HG03354 (cell line): ENCODE data around the gene PPHLN1.
"Not testable (repeated sequence)": the region's sequence is repeated elsewhere in the genome, so short reads cannot be mapped to it uniquely, and the experiment has no call there.

Experiments
- ATAC-seq: cut with Tn5 transposase; IDR thresholded peaks from one replicate; pipeline ENCODE4 v1.9.1; 2021; ENCODE audit warnings: mild to moderate bottlenecking; ENCODE audit not compliant: unreplicated experiment, poor library complexity, severe bottlenecking

The PPHLN1 gene

GRCh38 chr12:42315108-42315507, 10.9 kb upstream of the PPHLN1 start:
- ATAC-seq = no peak

GRCh38 chr12:42320796-42321195, 5.2 kb upstream of the PPHLN1 start:
- no peak for ATAC-seq

- ATAC-seq = no peak
These were observed 3.4 kb upstream of the PPHLN1 start for GRCh38 chr12:42322567-42322966.

GRCh38 chr12:42323856-42324255, 2.1 kb upstream of the PPHLN1 start:
- ATAC-seq = no peak

- ATAC-seq = no peak
These were observed 678 bp upstream of the PPHLN1 start for GRCh38 chr12:42325326-42325652.

- ATAC-seq = peak; percentile 27
These were observed 717 bp downstream of the PPHLN1 start for GRCh38 chr12:42326541-42327226.

GRCh38 chr12:42327227-42327590, 1.2 kb downstream of the PPHLN1 start:
- ATAC-seq = no peak

GRCh38 chr12:42330097-42330496, 4.1 kb downstream of the PPHLN1 start:
- not testable (repeated sequence) for ATAC-seq

GRCh38 chr12:42332301-42333285, 6.6 kb downstream of the PPHLN1 start:
- peak; percentile 82 for ATAC-seq

GRCh38 chr12:42336286-42336685, 10.3 kb downstream of the PPHLN1 start:
- no peak for ATAC-seq

- ATAC-seq = no peak
These were observed 12.3 kb downstream of the PPHLN1 start for GRCh38 chr12:42338280-42338679.

GRCh38 chr12:42342028-42342427, 16.1 kb downstream of the PPHLN1 start:
- no peak for ATAC-seq

- ATAC-seq = no peak
These were observed 17.8 kb downstream of the PPHLN1 start for GRCh38 chr12:42343721-42344120.

GRCh38 chr12:42346403-42347002, 20.5 kb downstream of the PPHLN1 start:
- peak; percentile 36 for ATAC-seq

- ATAC-seq = not testable (repeated sequence)
These were observed 23.4 kb downstream of the PPHLN1 start for GRCh38 chr12:42349119-42350020.

- ATAC-seq = not testable (repeated sequence)
These were observed 24.0 kb downstream of the PPHLN1 start for GRCh38 chr12:42350021-42350407.

GRCh38 chr12:42356344-42356743, 30.4 kb downstream of the PPHLN1 start:
- ATAC-seq = no peak

GRCh38 chr12:42360747-42361403, 34.9 kb downstream of the PPHLN1 start:
- ATAC-seq = peak; percentile 92
